PC-3 (cell line): ENCODE data around the gene WDR49.

Experiments
- EZH2 ChIP-seq: fragments of 300-600 bp; sonication (generic); IDR thresholded peaks from one replicate; pipeline ENCODE4 v1.6.1; 2017; ENCODE audit warnings: antibody characterized with exemption, mild to moderate bottlenecking, low read length; ENCODE audit not compliant: unreplicated experiment
- TF ChIP-seq, protein P1 (sequence below): fragments of 300-600 bp; sonication (generic); conservative IDR thresholded peaks from 2 replicates; pipeline ENCODE4 v1.5.1; 2017; ENCODE audit warnings: antibody characterized with exemption, low read depth, mild to moderate bottlenecking, low read length

DNA sequence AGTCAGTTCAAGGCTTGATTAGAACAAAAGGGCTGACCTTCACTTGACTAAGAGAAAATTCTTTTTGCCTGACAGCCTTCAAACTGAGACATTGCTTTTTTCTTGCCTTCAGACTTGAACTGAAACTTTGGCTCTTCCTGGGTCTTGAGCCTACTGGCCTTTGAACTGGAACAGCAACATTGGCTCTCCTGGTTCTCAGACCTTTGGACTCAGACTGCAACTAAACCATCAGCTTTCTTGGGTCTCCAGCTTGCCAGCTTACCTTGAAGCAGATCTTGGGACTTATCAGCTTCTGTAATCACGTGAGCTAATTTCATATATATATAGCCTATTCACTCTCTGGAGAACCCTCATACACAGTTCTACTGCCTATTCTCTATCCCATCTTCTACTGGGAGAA, 19.5 kb upstream of the WDR49 start:
- TF ChIP-seq, protein P1, sequence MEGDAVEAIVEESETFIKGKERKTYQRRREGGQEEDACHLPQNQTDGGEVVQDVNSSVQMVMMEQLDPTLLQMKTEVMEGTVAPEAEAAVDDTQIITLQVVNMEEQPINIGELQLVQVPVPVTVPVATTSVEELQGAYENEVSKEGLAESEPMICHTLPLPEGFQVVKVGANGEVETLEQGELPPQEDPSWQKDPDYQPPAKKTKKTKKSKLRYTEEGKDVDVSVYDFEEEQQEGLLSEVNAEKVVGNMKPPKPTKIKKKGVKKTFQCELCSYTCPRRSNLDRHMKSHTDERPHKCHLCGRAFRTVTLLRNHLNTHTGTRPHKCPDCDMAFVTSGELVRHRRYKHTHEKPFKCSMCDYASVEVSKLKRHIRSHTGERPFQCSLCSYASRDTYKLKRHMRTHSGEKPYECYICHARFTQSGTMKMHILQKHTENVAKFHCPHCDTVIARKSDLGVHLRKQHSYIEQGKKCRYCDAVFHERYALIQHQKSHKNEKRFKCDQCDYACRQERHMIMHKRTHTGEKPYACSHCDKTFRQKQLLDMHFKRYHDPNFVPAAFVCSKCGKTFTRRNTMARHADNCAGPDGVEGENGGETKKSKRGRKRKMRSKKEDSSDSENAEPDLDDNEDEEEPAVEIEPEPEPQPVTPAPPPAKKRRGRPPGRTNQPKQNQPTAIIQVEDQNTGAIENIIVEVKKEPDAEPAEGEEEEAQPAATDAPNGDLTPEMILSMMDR = no peak
- no peak for TF ChIP-seq EZH2
